Measurements from ENCODE around the gene STAG1. TPM values are rescaled to one million over a fixed set of nuclear protein-coding genes. Genes with fewer than 3 reads are reported as not detected.
"Not testable (repeated sequence)": the region's sequence is repeated elsewhere in the genome, so short reads cannot be mapped to it uniquely, and the experiment has no call there.

The STAG1 gene
- total RNA-seq, 5 donors from 2014 or later (not counting 1 experiment from before 2014, with no cell fraction given) = 38.9 to 52.5 (median 42.7) TPM

DNA sequence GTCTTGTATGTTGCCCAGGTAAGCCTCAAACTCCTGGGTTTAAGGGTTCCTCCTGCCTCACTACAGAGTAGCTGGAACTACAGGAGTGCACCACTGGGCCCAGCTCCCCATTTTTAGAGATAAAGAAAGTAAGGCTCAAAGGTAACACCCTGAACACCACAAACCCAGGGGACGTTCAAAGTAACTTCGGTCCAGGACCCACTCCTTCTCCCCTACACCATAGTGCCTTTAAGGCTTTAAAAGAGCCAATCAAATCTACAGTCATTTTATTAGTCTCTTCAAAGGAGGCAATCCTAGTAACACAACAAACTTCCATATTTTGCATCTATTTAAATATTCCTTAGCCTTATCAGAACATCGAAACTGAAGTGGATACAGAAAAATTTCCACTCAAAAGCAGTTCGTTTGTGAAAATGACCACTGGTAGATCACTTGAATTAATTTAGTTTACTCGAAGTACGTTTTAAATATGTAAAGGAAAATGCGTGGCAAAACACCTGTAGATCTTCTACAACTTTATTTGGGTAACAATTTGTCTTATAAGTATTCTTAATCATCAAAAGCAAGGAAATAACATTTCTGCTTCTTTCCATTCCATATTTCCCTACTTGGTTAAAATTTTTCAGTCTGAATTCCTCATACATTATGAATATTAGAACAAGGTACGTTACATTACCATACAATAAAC is 1.8 kb downstream of the STAG1 start:
- H3K36me3 ChIP-seq (ENCODE audit: control insufficient read depth in 2 of 2, extremely low read depth in 1 of 2, insufficient read depth in 1 of 2, low read length in 1 of 2) = no peaks in the 10 kb centered on the region

DNA sequence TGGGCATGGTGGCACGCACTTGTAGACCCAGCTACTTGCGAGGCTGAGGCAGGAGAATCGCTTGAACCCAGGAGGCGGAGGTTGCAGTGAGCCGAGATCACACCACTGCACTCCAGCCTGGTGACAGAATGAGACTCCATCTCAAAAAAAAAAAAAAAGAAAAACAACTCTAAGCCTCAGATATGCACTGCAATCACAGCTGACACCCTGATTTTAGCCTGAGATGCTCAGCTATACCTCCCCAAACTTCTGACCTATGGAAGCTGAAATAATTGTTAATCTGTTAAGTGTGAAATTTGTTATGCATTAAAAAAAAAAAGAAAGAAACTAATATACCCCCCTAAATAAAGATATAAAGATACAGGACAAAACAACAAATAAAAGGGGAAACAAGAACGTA is 2.6 kb downstream of the STAG1 start:
- H3K36me3 ChIP-seq (ENCODE audit: control insufficient read depth in 2 of 2, extremely low read depth in 1 of 2, insufficient read depth in 1 of 2, low read length in 1 of 2); H3K27me3 Mint-ChIP-seq; ATAC-seq (replicated peaks in 1 of 4); H3K27me3 ChIP-seq (replicated peaks in 1 of 2; ENCODE audit: control insufficient read depth in 2 of 2, extremely low read depth in 1 of 2, insufficient read depth in 2 of 2, low read length in 1 of 2); H3K36me3 Mint-ChIP-seq; DNase-seq; H3K4me3 ChIP-seq (ENCODE audit: control insufficient read depth in 1 of 2, extremely low read depth in 1 of 2, low read length in 1 of 2); H3K9me3 ChIP-seq; H3K9me3 Mint-ChIP-seq: not testable (repeated sequence)
- peak overlapping the region; percentile 88 to 92 (median 90) for H3K4me3 Mint-ChIP-seq
- H3K27ac ChIP-seq (ENCODE audit: low read length) = peak overlapping the region; percentile 78
- peak overlapping the region; percentile 80 to 83 for H3K27ac Mint-ChIP-seq
- WGBS (ENCODE audit: insufficient coverage) = no CpG with 5 or more reads among the region's 6 CpGs
- H3K4me1 Mint-ChIP-seq = peaks cover 58 to 65% (median 62%) of the 10 kb centered on the region in 3 donors
- POLR2A ChIA-PET = interaction anchor here in 1 of 2 donors (0.5 to 0.7 kb wide), 3 partner anchors 236 to 580 kb away, joined by 3 to 6 read pairs (median 6); no protein-coding TSS in a partner anchor
- peaks cover 24 to 42% of the 10 kb centered on the region in 2 experiments for H3K4me1 ChIP-seq (ENCODE audit: control insufficient read depth in 1 of 2, extremely low read depth in 1 of 2, insufficient read depth in 2 of 2, low read length in 2 of 2)
- CTCF ChIA-PET = interaction anchor here (0.6 to 1.9 kb wide), 4 partner anchors 217 to 483 kb away, joined by 3 to 6 read pairs (median 4); no protein-coding TSS in a partner anchor

More for the DNA sequence above, 1.8 kb downstream of the STAG1 start:
- peak overlapping the region; percentile 88 to 92 (median 90) for H3K4me3 Mint-ChIP-seq
- H3K9me3 Mint-ChIP-seq = no peaks in the 10 kb centered on the region
- no peaks in the 10 kb centered on the region for H3K9me3 ChIP-seq
- POLR2A ChIA-PET = interaction anchor here in 1 of 2 donors (0.6 to 0.7 kb wide), 2 partner anchors 235 to 556 kb away, joined by 3 to 6 read pairs; no protein-coding TSS in a partner anchor
- peak overlapping the region; percentile 78 for H3K27ac ChIP-seq (ENCODE audit: low read length)
- H3K36me3 Mint-ChIP-seq = no peaks in the 10 kb centered on the region
- H3K4me1 Mint-ChIP-seq = peaks cover 60 to 65% (median 62%) of the 10 kb centered on the region in 3 donors
- DNase-seq = peak in 2 of 35 experiments; percentile 5 to 37
- 0% methylated on average over 2 of the region's 8 CpGs for WGBS (ENCODE audit: insufficient coverage)
- peaks cover 24 to 42% of the 10 kb centered on the region in 2 experiments for H3K4me1 ChIP-seq (ENCODE audit: control insufficient read depth in 1 of 2, extremely low read depth in 1 of 2, insufficient read depth in 2 of 2, low read length in 2 of 2)
- no peaks in the 10 kb centered on the region for H3K27me3 ChIP-seq (replicated peaks in 1 of 2; ENCODE audit: control insufficient read depth in 2 of 2, extremely low read depth in 1 of 2, insufficient read depth in 2 of 2, low read length in 1 of 2)
- ATAC-seq (replicated peaks in 1 of 4) = no peak
- CTCF ChIA-PET = interaction anchor here (0.6 to 1.9 kb wide), 4 partner anchors 218 to 483 kb away, joined by 3 to 6 read pairs (median 4); no protein-coding TSS in a partner anchor
- peak overlapping the region; percentile 80 to 83 for H3K27ac Mint-ChIP-seq
- H3K4me3 ChIP-seq (ENCODE audit: control insufficient read depth in 1 of 2, extremely low read depth in 1 of 2, low read length in 1 of 2) = peak overlapping the region; percentile 73 to 80
- H3K27me3 Mint-ChIP-seq = no peaks in the 10 kb centered on the region

- peaks cover 53 to 64% (median 62%) of the 10 kb centered on the region in 3 donors for H3K4me1 Mint-ChIP-seq
- ATAC-seq (replicated peaks in 1 of 4) = no peak
- ChIA-PET CTCF (interaction anchor here in 1 of 2 donors (1.0 to 1.9 kb wide), 2 partner anchors 357 to 482 kb away, joined by 5 to 6 read pairs; no protein-coding TSS in a partner anchor), POLR2A (interaction anchor here (0.5 to 0.6 kb wide), 3 partner anchors 136 to 579 kb away, joined by 4 to 6 read pairs (median 5); no protein-coding TSS in a partner anchor)
- H3K4me3 Mint-ChIP-seq = peak overlapping the region in 1 of 3 donors; percentile 90
- Histone ChIP-seq H3K27me3 (replicated peaks in 1 of 2; ENCODE audit: control insufficient read depth in 2 of 2, extremely low read depth in 1 of 2, insufficient read depth in 2 of 2, low read length in 1 of 2) (no peaks in the 10 kb centered on the region), H3K4me3 (ENCODE audit: control insufficient read depth in 1 of 2, extremely low read depth in 1 of 2, low read length in 1 of 2) (no peak overlapping the region), H3K9me3 (no peaks in the 10 kb centered on the region), H3K36me3 (ENCODE audit: control insufficient read depth in 2 of 2, extremely low read depth in 1 of 2, insufficient read depth in 1 of 2, low read length in 1 of 2) (no peaks in the 10 kb centered on the region), H3K4me1 (ENCODE audit: control insufficient read depth in 1 of 2, extremely low read depth in 1 of 2, insufficient read depth in 2 of 2, low read length in 2 of 2) (peaks cover 24 to 40% of the 10 kb centered on the region in 2 experiments), H3K27ac (ENCODE audit: low read length) (peak overlapping the region; percentile 11)
- no peak for DNase-seq
- H3K36me3 Mint-ChIP-seq = peaks cover 5% of the 10 kb centered on the region
- peaks cover 0 to 2% (median 0%) of the 10 kb centered on the region in 3 donors for H3K9me3 Mint-ChIP-seq
- 100% methylated on average over 1 of the region's 4 CpGs for WGBS (ENCODE audit: insufficient coverage)
- peak overlapping the region in 1 of 2 donors; percentile 83 for H3K27ac Mint-ChIP-seq
- no peaks in the 10 kb centered on the region for H3K27me3 Mint-ChIP-seq
Observed at GRCh38 chr3:136749091-136749490, 3.1 kb downstream of the STAG1 start.

- H3K27ac Mint-ChIP-seq = peak overlapping the region in 1 of 2 donors; percentile 30
- H3K9me3 Mint-ChIP-seq = peaks cover 0 to 6% (median 5%) of the 10 kb centered on the region in 3 donors
- Histone ChIP-seq H3K27ac (ENCODE audit: low read length) (no peak overlapping the region), H3K4me1 (ENCODE audit: control insufficient read depth in 1 of 2, extremely low read depth in 1 of 2, insufficient read depth in 2 of 2, low read length in 2 of 2) (peaks cover 22 to 28% of the 10 kb centered on the region in 2 experiments), H3K4me3 (ENCODE audit: control insufficient read depth in 1 of 2, extremely low read depth in 1 of 2, low read length in 1 of 2) (no peak overlapping the region), H3K27me3 (replicated peaks in 1 of 2; ENCODE audit: control insufficient read depth in 2 of 2, extremely low read depth in 1 of 2, insufficient read depth in 2 of 2, low read length in 1 of 2) (no peaks in the 10 kb centered on the region), H3K36me3 (ENCODE audit: control insufficient read depth in 2 of 2, extremely low read depth in 1 of 2, insufficient read depth in 1 of 2, low read length in 1 of 2) (peaks cover 0 to 3% of the 10 kb centered on the region in 2 donors), H3K9me3 (no peaks in the 10 kb centered on the region)
- no peak for ATAC-seq (replicated peaks in 1 of 4)
- no peak overlapping the region for H3K4me3 Mint-ChIP-seq
- DNase-seq = no peak
- H3K36me3 Mint-ChIP-seq = peaks cover 17% of the 10 kb centered on the region
- H3K27me3 Mint-ChIP-seq = no peaks in the 10 kb centered on the region
- ChIA-PET CTCF (interaction anchor here (0.5 to 1.1 kb wide), 3 partner anchors 268 to 552 kb away, joined by 4 to 8 read pairs (median 4); no protein-coding TSS in a partner anchor), POLR2A (interaction anchor here (0.5 to 1.0 kb wide), 4 partner anchors 52 to 553 kb away, joined by 3 to 5 read pairs (median 3); no protein-coding TSS in a partner anchor)
- peaks cover 49 to 66% (median 63%) of the 10 kb centered on the region in 3 donors for H3K4me1 Mint-ChIP-seq
Observed at GRCh38 chr3:136745916-136746315, 6.3 kb downstream of the STAG1 start.

DNA sequence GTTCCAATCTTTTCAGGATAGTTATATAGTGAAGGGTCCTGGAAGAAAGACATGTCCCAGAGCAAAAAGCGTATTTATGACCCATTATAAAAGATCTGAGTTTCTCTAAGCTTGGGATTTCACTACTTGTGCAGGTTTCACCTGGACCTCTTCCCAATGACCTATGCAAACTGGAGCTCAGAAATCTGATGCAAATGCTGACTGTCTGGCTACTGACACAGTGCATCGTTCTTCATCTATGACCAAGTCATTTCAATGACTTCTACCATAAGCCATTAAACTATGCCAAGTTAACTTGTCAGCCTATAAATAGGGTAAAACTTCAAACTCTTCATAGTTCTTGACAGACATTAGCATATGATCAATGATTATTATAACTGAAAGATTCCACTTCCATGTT is 11.1 kb downstream of the STAG1 start:
- WGBS (ENCODE audit: insufficient coverage) = 100% methylated on average over 1 of the region's 2 CpGs
- H3K4me1 ChIP-seq (ENCODE audit: control insufficient read depth in 1 of 2, extremely low read depth in 1 of 2, insufficient read depth in 2 of 2, low read length in 2 of 2) = peaks cover 3 to 4% of the 10 kb centered on the region in 2 experiments
- POLR2A ChIA-PET = interaction anchor here in 1 of 2 donors (0.6 kb wide), 2 partner anchors 11 to 138 kb away, joined by 3 to 5 read pairs; no protein-coding TSS in a partner anchor
- no peak overlapping the region for H3K27ac Mint-ChIP-seq
- H3K36me3 ChIP-seq (ENCODE audit: control insufficient read depth in 2 of 2, extremely low read depth in 1 of 2, insufficient read depth in 1 of 2, low read length in 1 of 2) = peaks cover 0 to 7% of the 10 kb centered on the region in 2 donors
- peaks cover 0 to 6% (median 5%) of the 10 kb centered on the region in 3 donors for H3K9me3 Mint-ChIP-seq
- H3K27me3 ChIP-seq (replicated peaks in 1 of 2; ENCODE audit: control insufficient read depth in 2 of 2, extremely low read depth in 1 of 2, insufficient read depth in 2 of 2, low read length in 1 of 2) = no peaks in the 10 kb centered on the region
- H3K4me1 Mint-ChIP-seq = peaks cover 39 to 55% (median 53%) of the 10 kb centered on the region in 3 donors
- H3K36me3 Mint-ChIP-seq = peaks cover 23% of the 10 kb centered on the region
- H3K9me3 ChIP-seq = no peaks in the 10 kb centered on the region
- DNase-seq (no peak), ATAC-seq (replicated peaks in 1 of 4) (no peak)
- CTCF ChIA-PET = interaction anchor here (0.7 to 2.8 kb wide), 3 partner anchors 11 to 222 kb away, joined by 4 to 11 read pairs (median 5); partner anchors contain the start of gene STAG1 (in 2 of the 2)
- no peaks in the 10 kb centered on the region for H3K27me3 Mint-ChIP-seq
- no peak overlapping the region for H3K27ac ChIP-seq (ENCODE audit: low read length)
- no peak overlapping the region for H3K4me3 ChIP-seq (ENCODE audit: control insufficient read depth in 1 of 2, extremely low read depth in 1 of 2, low read length in 1 of 2)
- no peak overlapping the region for H3K4me3 Mint-ChIP-seq

DNA sequence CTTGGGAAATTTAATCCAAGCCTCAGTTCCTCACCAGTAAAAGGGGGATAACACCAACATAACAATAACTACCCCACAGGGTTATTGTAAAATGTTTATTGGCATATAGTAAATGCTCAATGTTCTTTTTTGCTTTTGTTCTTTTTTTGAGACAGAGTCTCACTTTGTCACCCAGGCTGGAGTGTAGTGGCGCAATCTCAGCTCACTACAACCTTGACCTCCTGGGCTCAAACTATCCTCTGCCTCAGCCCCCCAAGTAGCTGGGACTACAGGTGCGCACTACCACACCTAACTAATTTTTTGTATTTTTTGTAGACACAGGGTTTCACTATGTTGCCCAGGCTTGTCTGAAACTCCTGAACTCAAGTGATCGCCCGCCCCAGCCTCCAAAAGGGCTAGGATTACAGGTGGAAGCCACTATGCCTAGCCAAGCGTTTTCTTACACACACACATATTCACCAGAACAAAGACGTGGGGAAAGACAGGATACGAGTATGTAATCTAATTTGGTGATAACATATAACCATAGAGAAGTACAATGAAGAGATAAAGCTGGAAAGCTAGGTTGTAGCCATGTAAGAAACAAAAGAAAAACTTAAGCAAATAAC is 11.7 kb downstream of the STAG1 start:
- peaks cover 38 to 53% (median 50%) of the 10 kb centered on the region in 3 donors for H3K4me1 Mint-ChIP-seq
- peaks cover 0 to 6% (median 5%) of the 10 kb centered on the region in 3 donors for H3K9me3 Mint-ChIP-seq
- DNase-seq (no peak), ATAC-seq (replicated peaks in 1 of 4) (no peak)
- Histone ChIP-seq H3K27me3 (replicated peaks in 1 of 2; ENCODE audit: control insufficient read depth in 2 of 2, extremely low read depth in 1 of 2, insufficient read depth in 2 of 2, low read length in 1 of 2) (no peaks in the 10 kb centered on the region), H3K36me3 (ENCODE audit: control insufficient read depth in 2 of 2, extremely low read depth in 1 of 2, insufficient read depth in 1 of 2, low read length in 1 of 2) (peaks cover 0 to 7% of the 10 kb centered on the region in 2 donors), H3K27ac (ENCODE audit: low read length) (no peak overlapping the region), H3K4me1 (ENCODE audit: control insufficient read depth in 1 of 2, extremely low read depth in 1 of 2, insufficient read depth in 2 of 2, low read length in 2 of 2) (peaks cover 0 to 5% of the 10 kb centered on the region in 2 experiments), H3K4me3 (ENCODE audit: control insufficient read depth in 1 of 2, extremely low read depth in 1 of 2, low read length in 1 of 2) (no peak overlapping the region), H3K9me3 (no peaks in the 10 kb centered on the region)
- no peaks in the 10 kb centered on the region for H3K27me3 Mint-ChIP-seq
- ChIA-PET CTCF (interaction anchor here in 1 of 2 donors (2.8 kb wide), 1 partner anchor 12 kb away, joined by 11 read pairs; the partner anchor contains the start of gene STAG1), POLR2A (no interaction called here)
- H3K27ac Mint-ChIP-seq = no peak overlapping the region
- no peak overlapping the region for H3K4me3 Mint-ChIP-seq
- no CpG with 5 or more reads among the region's 7 CpGs for WGBS (ENCODE audit: insufficient coverage)
- peaks cover 23% of the 10 kb centered on the region for H3K36me3 Mint-ChIP-seq

Measured in T-cell (primary cell).